GM12878 (cell line): ENCODE data around the gene NUP50. TPM values are rescaled to one million over a fixed set of nuclear protein-coding genes. Genes with fewer than 3 reads are reported as not detected.

Experiments
- ATAC-seq: fragments of 200-7000 bp; cut with Tn5 transposase; 3 replicates; pipeline ENCODE4 v1.9.1; 2020; ENCODE audit warnings: mild to moderate bottlenecking, moderate library complexity
- BruUV-seq: library from RNA; stranded (reverse); fragments of 400-500 nt; replicated peaks from 2 replicates; lab custom pipeline; 2021; lab: Mats Ljungman, UMichigan
- CTCF ChIA-PET: fragments of 300-600 bp; sonication (Branson Sonifier 250); formaldehyde crosslinking; extraction: SDS; loops from one replicate; lab custom pipeline; 2021; ENCODE audit warnings: inconsistent platforms; lab: Yijun Ruan, JAX
- POLR2A ChIA-PET: fragments of 350-600 bp; formaldehyde crosslinking; extraction: SDS; loops from one replicate; lab custom pipeline; 2021; ENCODE audit warnings: inconsistent platforms; lab: Charles Lee
- RAD21 ChIA-PET: fragments of 300-600 bp; sonication (Branson Sonifier 250); formaldehyde crosslinking; loops from one replicate; lab custom pipeline; 2023; ENCODE audit warnings: antibody characterized with exemption; ENCODE audit not compliant: unreplicated experiment; lab: Charles Lee
- SMC1A ChIA-PET: fragments of 300-600 bp; sonication (Branson Sonifier 250); formaldehyde crosslinking; loops from one replicate; lab custom pipeline; 2023; ENCODE audit not compliant: unreplicated experiment, uncharacterized antibody; lab: Charles Lee
- DNase-seq: peaks from one replicate; pipeline ENCODE4 v3.0.0-alpha.2; 2011; ENCODE audit warnings: low read depth, low spot score
- FAIRE-seq: peaks from 3 replicates; lab custom pipeline; 2011; peaks lifted over from hg19 to GRCh38; lab: Jason Lieb, UNC
- H2AFZ ChIP-seq: 2 replicates; pipeline ENCODE4 v1.6.0; 2011; ENCODE audit warnings: low read depth, low read length, control low read depth; ENCODE audit not compliant: control insufficient read depth
- H3K27ac ChIP-seq: 2 replicates; pipeline ENCODE4 v1.5.1; 2011; ENCODE audit warnings: control low read depth; ENCODE audit not compliant: control insufficient read depth, insufficient read depth
- H3K27me3 ChIP-seq, 2 experiments: replicated peaks in 1 of 2; 2 replicates each; pipeline versions ENCODE4 v1.6.0 to v1.6.1; 2011; ENCODE audit warnings: low read length in 1 of 2; ENCODE audit not compliant: control insufficient read depth in 2 of 2, insufficient read depth in 2 of 2
- H3K36me3 ChIP-seq, 2 experiments: 2 replicates each; pipeline ENCODE4 v1.5.1; 2011; ENCODE audit warnings: low read length in 1 of 2; ENCODE audit not compliant: control insufficient read depth in 2 of 2, insufficient read depth in 2 of 2
- H3K4me1 ChIP-seq: 2 replicates; pipeline ENCODE4 v1.6.1; 2011; ENCODE audit warnings: mild to moderate bottlenecking, low read length, moderate library complexity, mixed read lengths; ENCODE audit not compliant: control insufficient read depth, insufficient read depth
- H3K4me2 ChIP-seq: 2 replicates; pipeline ENCODE4 v1.6.0; 2011; ENCODE audit warnings: control low read depth; ENCODE audit not compliant: control insufficient read depth, insufficient read depth
- H3K4me3 ChIP-seq: fragments of 200-600 bp; sonication (generic); 2 replicates; pipeline ENCODE4 v1.5.1; 2016
- H3K79me2 ChIP-seq: 2 replicates; pipeline ENCODE4 v1.6.0; 2011; ENCODE audit warnings: low read length; ENCODE audit not compliant: control insufficient read depth, insufficient read depth
- H3K9ac ChIP-seq: 2 replicates; pipeline ENCODE4 v1.8.0; 2011; ENCODE audit warnings: low read length, control low read depth, mixed read lengths; ENCODE audit not compliant: control insufficient read depth, insufficient read depth
- H3K9me3 ChIP-seq: replicated peaks from 3 replicates; pipeline ENCODE4 v1.5.1; 2011; ENCODE audit warnings: mild to moderate bottlenecking, low read length; ENCODE audit not compliant: control insufficient read depth, insufficient read depth
- H4K20me1 ChIP-seq: 2 replicates; pipeline ENCODE4 v1.6.0; 2011; ENCODE audit not compliant: control insufficient read depth, insufficient read depth
- BHLHE40 ChIP-seq, 2 experiments: fragments of 450-650 bp in 1 of 2; IDR thresholded peaks; 2 replicates each; pipeline ENCODE4 v1.6.1; 2011 to 2017; ENCODE audit warnings: low read depth in 2 of 2, borderline replicate concordance in 1 of 2, improper control_type of control experiment in 1 of 2, low read length in 1 of 2, mild to moderate bottlenecking in 1 of 2
- CREB1 ChIP-seq: IDR thresholded peaks from 2 replicates; pipeline ENCODE4 v1.6.1; 2012; ENCODE audit warnings: low read depth, mild to moderate bottlenecking, inconsistent platforms
- ESRRA ChIP-seq: IDR thresholded peaks from 2 replicates; pipeline ENCODE4 v1.6.1; 2012; ENCODE audit warnings: mild to moderate bottlenecking, low read length, improper control_type of control experiment
- MTA3 ChIP-seq: IDR thresholded peaks from 2 replicates; pipeline ENCODE4 v1.6.1; 2012; ENCODE audit warnings: low read length, inconsistent platforms, borderline replicate concordance
- NFIC ChIP-seq: IDR thresholded peaks from 2 replicates; pipeline ENCODE4 v1.6.1; 2012; ENCODE audit warnings: low read depth, mild to moderate bottlenecking, inconsistent platforms, low read length, moderate library complexity
- SIN3A ChIP-seq: IDR thresholded peaks from 2 replicates; pipeline ENCODE4 v1.6.1; 2012; ENCODE audit warnings: low read depth, low read length, improper control_type of control experiment
- SUZ12 ChIP-seq: fragments of 200-600 bp; sonication (generic); IDR thresholded peaks from one replicate; pipeline ENCODE4 v1.6.1; 2018; ENCODE audit warnings: antibody characterized with exemption, mild to moderate bottlenecking; ENCODE audit not compliant: unreplicated experiment
- ZNF274 ChIP-seq: IDR thresholded peaks from one replicate; pipeline ENCODE4 v1.8.0; 2011; ENCODE audit not compliant: insufficient read length, insufficient read depth
- WGBS: methylation state at CpG from one replicate; pipeline ENCODE4 v1.1.6; 2016; ENCODE audit warnings: low lambda C conversion rate; ENCODE audit not compliant: insufficient replicate concordance, insufficient coverage; ENCODE audit errors: missing lambda C conversion rate; 5-methylcytosine and 5-hydroxymethylcytosine counted together
- in situ Hi-C: fragments of 300-500 bp; cut with MboI; formaldehyde crosslinking; loops from 9 replicates; pipeline ENCODE4 v1.14.3; 2018; ENCODE audit warnings: mixed read lengths
- intact Hi-C: fragments of 100-400 bp; cut with micrococcal nuclease; formaldehyde crosslinking; loops from one replicate; pipeline ENCODE4 v1.14.2; 2022; ENCODE audit not compliant: unreplicated experiment
- polyA plus RNA-seq, 11 experiments: library from polyadenylated mRNA; depleted of rRNA in 4 of 11; unstranded in 6 of 11; stranded (reverse) in 5 of 11; fragments of >200 nt; fragmentation: Nextera tagmentation in 4 of 11; fragmentation: Illumina TruSeq in 1 of 11; extraction: Ambion mirVana in 4 of 11; extraction: Trizol in 1 of 11; gene quantifications; 1 replicate in 1 of 11; 2 replicates in 10 of 11; pipeline versions ENCODE4 v1.2.1 to v1.2.3, GENCODE V29; 2011 to 2016; ENCODE audit warnings: inconsistent platforms in 2 of 11, missing spikeins in 2 of 11, low read depth in 1 of 11
- total RNA-seq, 4 experiments: library from RNA; depleted of rRNA in 3 of 4; stranded (reverse); fragments of >200 nt in 3 of 4; fragmentation: Illumina TruSeq in 1 of 4; extraction: Trizol in 1 of 4; gene quantifications; 2 replicates each; pipeline versions ENCODE4 v1.2.1 to v1.2.3, GENCODE V29; 2013 to 2021
- TF ChIP-seq, protein P1 (sequence below): fragments of 450-650 bp; IDR thresholded peaks from 2 replicates; pipeline ENCODE4 v1.6.1; 2016; ENCODE audit warnings: mild to moderate bottlenecking, moderate library complexity, borderline replicate concordance
- TF ChIP-seq, protein P2 (sequence below): fragments of 450-650 bp; IDR thresholded peaks from 2 replicates; pipeline ENCODE4 v1.6.1; 2017; ENCODE audit warnings: borderline replicate concordance
- TF ChIP-seq, protein P3 (sequence below): fragments of 450-650 bp; IDR thresholded peaks from 2 replicates; pipeline ENCODE4 v1.6.1; 2017; ENCODE audit warnings: low read depth, mild to moderate bottlenecking, moderate library complexity
- TF ChIP-seq, protein P4 (sequence below): fragments of 150-350 bp; IDR thresholded peaks from 2 replicates; pipeline ENCODE4 v1.6.1; 2016; ENCODE audit warnings: low read depth, low read length

Gene NUP50
- total and polyA plus RNA-seq, 10 of the 15 experiments (the other 5 are each of a cell fraction or from before 2014, with no cell fraction given), result 36.8 to 125 (median 78.8) TPM

DNA sequence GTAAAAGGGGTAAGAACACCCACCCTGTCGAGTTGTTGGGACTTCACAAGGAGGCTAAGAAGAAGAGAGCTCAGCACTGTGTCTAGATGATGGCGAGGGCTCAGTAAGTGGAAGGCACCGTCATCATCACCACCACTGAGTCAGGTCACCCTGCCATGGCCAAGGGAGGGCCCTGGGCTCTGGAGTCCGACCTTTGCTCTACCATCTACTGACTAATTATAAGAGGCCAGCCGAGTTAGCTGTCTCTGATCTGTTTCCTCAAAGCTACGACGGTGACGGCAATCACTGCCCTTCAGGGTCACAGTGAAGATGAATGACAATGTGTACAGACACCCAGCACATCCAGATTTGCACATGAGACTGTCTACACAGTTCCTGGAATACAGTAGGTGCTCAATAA lies 47.7 kb downstream of the NUP50 start (continued):
- TF ChIP-seq, protein P1, sequence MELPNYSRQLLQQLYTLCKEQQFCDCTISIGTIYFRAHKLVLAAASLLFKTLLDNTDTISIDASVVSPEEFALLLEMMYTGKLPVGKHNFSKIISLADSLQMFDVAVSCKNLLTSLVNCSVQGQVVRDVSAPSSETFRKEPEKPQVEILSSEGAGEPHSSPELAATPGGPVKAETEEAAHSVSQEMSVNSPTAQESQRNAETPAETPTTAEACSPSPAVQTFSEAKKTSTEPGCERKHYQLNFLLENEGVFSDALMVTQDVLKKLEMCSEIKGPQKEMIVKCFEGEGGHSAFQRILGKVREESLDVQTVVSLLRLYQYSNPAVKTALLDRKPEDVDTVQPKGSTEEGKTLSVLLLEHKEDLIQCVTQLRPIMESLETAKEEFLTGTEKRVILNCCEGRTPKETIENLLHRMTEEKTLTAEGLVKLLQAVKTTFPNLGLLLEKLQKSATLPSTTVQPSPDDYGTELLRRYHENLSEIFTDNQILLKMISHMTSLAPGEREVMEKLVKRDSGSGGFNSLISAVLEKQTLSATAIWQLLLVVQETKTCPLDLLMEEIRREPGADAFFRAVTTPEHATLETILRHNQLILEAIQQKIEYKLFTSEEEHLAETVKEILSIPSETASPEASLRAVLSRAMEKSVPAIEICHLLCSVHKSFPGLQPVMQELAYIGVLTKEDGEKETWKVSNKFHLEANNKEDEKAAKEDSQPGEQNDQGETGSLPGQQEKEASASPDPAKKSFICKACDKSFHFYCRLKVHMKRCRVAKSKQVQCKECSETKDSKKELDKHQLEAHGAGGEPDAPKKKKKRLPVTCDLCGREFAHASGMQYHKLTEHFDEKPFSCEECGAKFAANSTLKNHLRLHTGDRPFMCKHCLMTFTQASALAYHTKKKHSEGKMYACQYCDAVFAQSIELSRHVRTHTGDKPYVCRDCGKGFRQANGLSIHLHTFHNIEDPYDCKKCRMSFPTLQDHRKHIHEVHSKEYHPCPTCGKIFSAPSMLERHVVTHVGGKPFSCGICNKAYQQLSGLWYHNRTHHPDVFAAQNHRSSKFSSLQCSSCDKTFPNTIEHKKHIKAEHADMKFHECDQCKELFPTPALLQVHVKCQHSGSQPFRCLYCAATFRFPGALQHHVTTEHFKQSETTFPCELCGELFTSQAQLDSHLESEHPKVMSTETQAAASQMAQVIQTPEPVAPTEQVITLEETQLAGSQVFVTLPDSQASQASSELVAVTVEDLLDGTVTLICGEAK, result no peak
- TF ChIP-seq, protein P2, sequence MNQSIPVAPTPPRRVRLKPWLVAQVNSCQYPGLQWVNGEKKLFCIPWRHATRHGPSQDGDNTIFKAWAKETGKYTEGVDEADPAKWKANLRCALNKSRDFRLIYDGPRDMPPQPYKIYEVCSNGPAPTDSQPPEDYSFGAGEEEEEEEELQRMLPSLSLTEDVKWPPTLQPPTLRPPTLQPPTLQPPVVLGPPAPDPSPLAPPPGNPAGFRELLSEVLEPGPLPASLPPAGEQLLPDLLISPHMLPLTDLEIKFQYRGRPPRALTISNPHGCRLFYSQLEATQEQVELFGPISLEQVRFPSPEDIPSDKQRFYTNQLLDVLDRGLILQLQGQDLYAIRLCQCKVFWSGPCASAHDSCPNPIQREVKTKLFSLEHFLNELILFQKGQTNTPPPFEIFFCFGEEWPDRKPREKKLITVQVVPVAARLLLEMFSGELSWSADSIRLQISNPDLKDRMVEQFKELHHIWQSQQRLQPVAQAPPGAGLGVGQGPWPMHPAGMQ, result no peak
- TF ChIP-seq ESRRA (no peak), CREB1 (no peak), NFIC (no peak), SUZ12 (no peak), BHLHE40 (IDR thresholded peaks at IDR 0.05; ENCODE audit: borderline replicate concordance in 1 of 2, low read depth in 2 of 2, low read length in 1 of 2) (no peak)

DNA sequence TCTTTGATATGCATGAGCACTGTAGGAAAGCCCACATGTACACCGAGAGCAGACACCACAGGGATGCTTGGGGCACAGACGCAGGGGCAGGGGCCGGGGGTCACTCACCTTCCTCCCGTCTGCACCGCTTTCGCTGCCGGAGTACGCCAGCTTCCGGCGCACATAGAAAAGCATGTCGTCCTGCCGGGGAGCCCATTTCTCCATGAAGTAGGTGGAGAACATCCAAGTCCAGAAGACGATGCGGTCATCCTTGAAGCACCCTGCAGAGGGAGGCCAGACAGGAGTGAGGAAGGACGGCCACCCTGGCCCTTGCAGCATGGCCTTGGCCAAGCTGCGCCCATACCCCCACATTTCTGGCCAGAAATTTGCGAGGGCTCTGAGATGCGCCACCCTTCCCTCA lies 48.1 kb downstream of the NUP50 start:
- Histone ChIP-seq H3K79me2 (peaks cover 21% of the 10 kb centered on the region), H4K20me1 (no peaks in the 10 kb centered on the region; the same call in 1 of the 2 replicates), H3K27me3 (no peaks in the 10 kb centered on the region), H3K9me3 (no peaks in the 10 kb centered on the region), H3K36me3 (peaks cover 2 to 18% of the 10 kb centered on the region in 2 experiments; a peak in 3 of 4 replicates), H3K9ac (no peak overlapping the region), H3K4me3 (no peak overlapping the region), H2AFZ (no peak overlapping the region), H3K4me1 (peaks cover 15% of the 10 kb centered on the region), H3K4me2 (no peak overlapping the region), H3K27ac (no peak overlapping the region)
- 96% methylated on average over 18 of the region's 18 CpGs for WGBS
- ChIA-PET SMC1A (no interaction called here), CTCF (interaction anchor here (0.6 to 1.4 kb wide), 2 partner anchors 51 to 234 kb away, joined by 3 to 4 read pairs; no protein-coding TSS in a partner anchor), RAD21 (no interaction called here), POLR2A (no interaction called here)
- intact Hi-C loops, result no loop called here
- in situ Hi-C loops, result no loop called here
- no TSS peak for BruUV-seq
- FAIRE-seq, result no peak
- no peak for ATAC-seq
- DNase-seq, result no peak
- no peak for TF ChIP-seq SIN3A
- TF ChIP-seq, protein P3, sequence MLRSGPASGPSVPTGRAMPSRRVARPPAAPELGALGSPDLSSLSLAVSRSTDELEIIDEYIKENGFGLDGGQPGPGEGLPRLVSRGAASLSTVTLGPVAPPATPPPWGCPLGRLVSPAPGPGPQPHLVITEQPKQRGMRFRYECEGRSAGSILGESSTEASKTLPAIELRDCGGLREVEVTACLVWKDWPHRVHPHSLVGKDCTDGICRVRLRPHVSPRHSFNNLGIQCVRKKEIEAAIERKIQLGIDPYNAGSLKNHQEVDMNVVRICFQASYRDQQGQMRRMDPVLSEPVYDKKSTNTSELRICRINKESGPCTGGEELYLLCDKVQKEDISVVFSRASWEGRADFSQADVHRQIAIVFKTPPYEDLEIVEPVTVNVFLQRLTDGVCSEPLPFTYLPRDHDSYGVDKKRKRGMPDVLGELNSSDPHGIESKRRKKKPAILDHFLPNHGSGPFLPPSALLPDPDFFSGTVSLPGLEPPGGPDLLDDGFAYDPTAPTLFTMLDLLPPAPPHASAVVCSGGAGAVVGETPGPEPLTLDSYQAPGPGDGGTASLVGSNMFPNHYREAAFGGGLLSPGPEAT, result no peak
- no peak for TF ChIP-seq ZNF274
- TF ChIP-seq, protein P4, sequence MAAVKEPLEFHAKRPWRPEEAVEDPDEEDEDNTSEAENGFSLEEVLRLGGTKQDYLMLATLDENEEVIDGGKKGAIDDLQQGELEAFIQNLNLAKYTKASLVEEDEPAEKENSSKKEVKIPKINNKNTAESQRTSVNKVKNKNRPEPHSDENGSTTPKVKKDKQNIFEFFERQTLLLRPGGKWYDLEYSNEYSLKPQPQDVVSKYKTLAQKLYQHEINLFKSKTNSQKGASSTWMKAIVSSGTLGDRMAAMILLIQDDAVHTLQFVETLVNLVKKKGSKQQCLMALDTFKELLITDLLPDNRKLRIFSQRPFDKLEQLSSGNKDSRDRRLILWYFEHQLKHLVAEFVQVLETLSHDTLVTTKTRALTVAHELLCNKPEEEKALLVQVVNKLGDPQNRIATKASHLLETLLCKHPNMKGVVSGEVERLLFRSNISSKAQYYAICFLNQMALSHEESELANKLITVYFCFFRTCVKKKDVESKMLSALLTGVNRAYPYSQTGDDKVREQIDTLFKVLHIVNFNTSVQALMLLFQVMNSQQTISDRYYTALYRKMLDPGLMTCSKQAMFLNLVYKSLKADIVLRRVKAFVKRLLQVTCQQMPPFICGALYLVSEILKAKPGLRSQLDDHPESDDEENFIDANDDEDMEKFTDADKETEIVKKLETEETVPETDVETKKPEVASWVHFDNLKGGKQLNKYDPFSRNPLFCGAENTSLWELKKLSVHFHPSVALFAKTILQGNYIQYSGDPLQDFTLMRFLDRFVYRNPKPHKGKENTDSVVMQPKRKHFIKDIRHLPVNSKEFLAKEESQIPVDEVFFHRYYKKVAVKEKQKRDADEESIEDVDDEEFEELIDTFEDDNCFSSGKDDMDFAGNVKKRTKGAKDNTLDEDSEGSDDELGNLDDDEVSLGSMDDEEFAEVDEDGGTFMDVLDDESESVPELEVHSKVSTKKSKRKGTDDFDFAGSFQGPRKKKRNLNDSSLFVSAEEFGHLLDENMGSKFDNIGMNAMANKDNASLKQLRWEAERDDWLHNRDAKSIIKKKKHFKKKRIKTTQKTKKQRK, result no peak
- no peak for TF ChIP-seq ESRRA
- TF ChIP-seq MTA3, result no peak
